ENCODE results near the gene ROBO2.

DNA sequence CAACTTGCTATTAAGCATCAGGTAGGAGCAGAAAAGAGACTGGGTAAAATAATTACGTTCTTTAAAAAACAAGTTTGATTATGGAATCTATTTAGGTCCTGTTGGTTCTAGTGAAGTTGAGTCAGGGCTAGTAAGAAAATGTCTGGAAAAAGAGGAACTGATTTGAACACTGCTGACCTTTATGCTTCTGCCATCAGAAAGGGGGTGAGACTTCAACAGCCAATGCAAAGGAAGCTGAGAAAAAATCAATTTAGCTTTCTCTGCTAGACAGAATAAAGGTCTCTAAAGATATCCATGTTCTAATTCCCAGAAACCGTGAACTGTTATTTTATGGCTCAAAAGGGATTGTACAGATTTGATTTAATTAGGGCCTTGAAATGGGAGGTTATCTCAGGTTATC lies 157.5 kb downstream of the ROBO2 start:
- TF ChIP-seq, protein P1, sequence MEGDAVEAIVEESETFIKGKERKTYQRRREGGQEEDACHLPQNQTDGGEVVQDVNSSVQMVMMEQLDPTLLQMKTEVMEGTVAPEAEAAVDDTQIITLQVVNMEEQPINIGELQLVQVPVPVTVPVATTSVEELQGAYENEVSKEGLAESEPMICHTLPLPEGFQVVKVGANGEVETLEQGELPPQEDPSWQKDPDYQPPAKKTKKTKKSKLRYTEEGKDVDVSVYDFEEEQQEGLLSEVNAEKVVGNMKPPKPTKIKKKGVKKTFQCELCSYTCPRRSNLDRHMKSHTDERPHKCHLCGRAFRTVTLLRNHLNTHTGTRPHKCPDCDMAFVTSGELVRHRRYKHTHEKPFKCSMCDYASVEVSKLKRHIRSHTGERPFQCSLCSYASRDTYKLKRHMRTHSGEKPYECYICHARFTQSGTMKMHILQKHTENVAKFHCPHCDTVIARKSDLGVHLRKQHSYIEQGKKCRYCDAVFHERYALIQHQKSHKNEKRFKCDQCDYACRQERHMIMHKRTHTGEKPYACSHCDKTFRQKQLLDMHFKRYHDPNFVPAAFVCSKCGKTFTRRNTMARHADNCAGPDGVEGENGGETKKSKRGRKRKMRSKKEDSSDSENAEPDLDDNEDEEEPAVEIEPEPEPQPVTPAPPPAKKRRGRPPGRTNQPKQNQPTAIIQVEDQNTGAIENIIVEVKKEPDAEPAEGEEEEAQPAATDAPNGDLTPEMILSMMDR (IDR thresholded peaks at IDR 0.05): no peak
- no peak for TF ChIP-seq POLR2A (IDR thresholded peaks at IDR 0.05)

Data from heart left ventricle (tissue), 13 donors.